OCI-LY1 (cell line): Measurements from ENCODE around the gene DDX56.

Experiments
- H2AFZ ChIP-seq: fragments of 200-600 bp; sonication (generic), shearing (Covaris generic); 2 replicates; pipeline ENCODE4 v1.6.0; 2014; ENCODE audit warnings: antibody characterized with exemption, mild to moderate bottlenecking, low read length
- H3F3A ChIP-seq: fragments of 200-600 bp; sonication (generic), shearing (Covaris generic); 2 replicates; pipeline ENCODE4 v1.6.0; 2014; ENCODE audit warnings: mild to moderate bottlenecking, antibody characterized with exemption, low read length, moderate library complexity; ENCODE audit not compliant: insufficient read depth
- H3K27ac ChIP-seq: fragments of 200-600 bp; sonication (generic); 2 replicates; pipeline ENCODE4 v1.5.1; 2014; ENCODE audit warnings: low read length, mixed run types, mild to moderate bottlenecking, low read depth; ENCODE audit not compliant: poor library complexity, severe bottlenecking
- H3K27me3 ChIP-seq: fragments of 200-600 bp; sonication (generic); 2 replicates; pipeline ENCODE4 v1.6.0; 2014; ENCODE audit warnings: antibody characterized with exemption, mild to moderate bottlenecking, low read length, moderate library complexity; ENCODE audit not compliant: insufficient read depth
- H3K36me3 ChIP-seq: fragments of 200-600 bp; sonication (generic); 2 replicates; pipeline ENCODE4 v1.6.1; 2014; ENCODE audit warnings: mild to moderate bottlenecking, antibody characterized with exemption, low read length, moderate library complexity, mixed read lengths; ENCODE audit not compliant: insufficient read depth
- H3K4me1 ChIP-seq: fragments of 200-600 bp; sonication (generic); 2 replicates; pipeline ENCODE4 v1.5.1; 2014; ENCODE audit warnings: mild to moderate bottlenecking, low read length, moderate library complexity; ENCODE audit not compliant: insufficient read depth, severe bottlenecking
- H3K4me2 ChIP-seq: fragments of 200-600 bp; sonication (generic), shearing (Covaris generic); 2 replicates; pipeline ENCODE4 v1.6.1; 2014; ENCODE audit warnings: low read length
- H3K4me3 ChIP-seq: fragments of 200-600 bp; sonication (generic); 2 replicates; pipeline ENCODE4 v1.5.1; 2014; ENCODE audit warnings: low read length, low read depth, mild to moderate bottlenecking, mixed read lengths; ENCODE audit not compliant: poor library complexity, severe bottlenecking
- H3K79me2 ChIP-seq: fragments of 200-600 bp; shearing (Covaris generic); 2 replicates; pipeline ENCODE4 v1.6.1; 2016; ENCODE audit warnings: mixed run types, low read length, mixed read lengths; ENCODE audit not compliant: insufficient read depth
- H3K9ac ChIP-seq: fragments of 200-600 bp; sonication (generic), shearing (Covaris generic); 2 replicates; pipeline ENCODE4 v1.6.1; 2014; ENCODE audit warnings: mild to moderate bottlenecking, low read length, mixed read lengths
- H3K9me2 ChIP-seq: fragments of 200-600 bp; sonication (generic), shearing (Covaris generic); 2 replicates; pipeline ENCODE4 v1.6.1; 2014; ENCODE audit warnings: low read depth, mild to moderate bottlenecking, low read length, mixed read lengths
- H3K9me3 ChIP-seq: fragments of 200-600 bp; shearing (Covaris generic); 2 replicates; pipeline ENCODE4 v1.6.1; 2014; ENCODE audit warnings: low read length, mixed read lengths
- H4K20me1 ChIP-seq: fragments of 200-600 bp; sonication (generic), shearing (Covaris generic); 2 replicates; pipeline ENCODE4 v1.6.0; 2016; ENCODE audit warnings: mild to moderate bottlenecking, low read length; ENCODE audit not compliant: insufficient read depth
- EZH2 ChIP-seq: fragments of 200-600 bp; sonication (generic), shearing (Covaris generic); IDR thresholded peaks from 2 replicates; pipeline ENCODE4 v1.8.0; 2017; ENCODE audit warnings: borderline replicate concordance, mixed run types, mild to moderate bottlenecking, antibody characterized with exemption, low read length, moderate library complexity, mixed read lengths
- TF ChIP-seq, protein P1 (sequence below): fragments of 200-600 bp; sonication (generic), shearing (Covaris generic); IDR thresholded peaks from 2 replicates; pipeline ENCODE4 v1.5.1; 2017; ENCODE audit warnings: mild to moderate bottlenecking, antibody characterized with exemption, low read length, moderate library complexity, mixed read lengths

The DDX56 gene

GRCh38 chr7:44567884-44568283 lies 5.8 kb downstream of the DDX56 start:
- Histone ChIP-seq H3K4me1 (peaks cover 8% of the 10 kb centered on the region), H3K9ac (no peak overlapping the region), H3F3A (no peaks in the 10 kb centered on the region), H3K27me3 (no peaks in the 10 kb centered on the region), H3K36me3 (peaks cover 96% of the 10 kb centered on the region), H3K4me2 (no peak overlapping the region), H3K9me3 (no peaks in the 10 kb centered on the region), H3K4me3 (no peak overlapping the region), H3K27ac (no peak overlapping the region), H3K9me2 (no peaks in the 10 kb centered on the region), H3K79me2 (peaks cover 6% of the 10 kb centered on the region), H4K20me1 (no peaks in the 10 kb centered on the region), H2AFZ (no peak overlapping the region)
- TF ChIP-seq, protein P1, sequence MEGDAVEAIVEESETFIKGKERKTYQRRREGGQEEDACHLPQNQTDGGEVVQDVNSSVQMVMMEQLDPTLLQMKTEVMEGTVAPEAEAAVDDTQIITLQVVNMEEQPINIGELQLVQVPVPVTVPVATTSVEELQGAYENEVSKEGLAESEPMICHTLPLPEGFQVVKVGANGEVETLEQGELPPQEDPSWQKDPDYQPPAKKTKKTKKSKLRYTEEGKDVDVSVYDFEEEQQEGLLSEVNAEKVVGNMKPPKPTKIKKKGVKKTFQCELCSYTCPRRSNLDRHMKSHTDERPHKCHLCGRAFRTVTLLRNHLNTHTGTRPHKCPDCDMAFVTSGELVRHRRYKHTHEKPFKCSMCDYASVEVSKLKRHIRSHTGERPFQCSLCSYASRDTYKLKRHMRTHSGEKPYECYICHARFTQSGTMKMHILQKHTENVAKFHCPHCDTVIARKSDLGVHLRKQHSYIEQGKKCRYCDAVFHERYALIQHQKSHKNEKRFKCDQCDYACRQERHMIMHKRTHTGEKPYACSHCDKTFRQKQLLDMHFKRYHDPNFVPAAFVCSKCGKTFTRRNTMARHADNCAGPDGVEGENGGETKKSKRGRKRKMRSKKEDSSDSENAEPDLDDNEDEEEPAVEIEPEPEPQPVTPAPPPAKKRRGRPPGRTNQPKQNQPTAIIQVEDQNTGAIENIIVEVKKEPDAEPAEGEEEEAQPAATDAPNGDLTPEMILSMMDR: no peak
- TF ChIP-seq EZH2: no peak

- Histone ChIP-seq H3K9me3 (no peaks in the 10 kb centered on the region), H3F3A (no peaks in the 10 kb centered on the region), H3K79me2 (no peaks in the 10 kb centered on the region), H3K9me2 (no peaks in the 10 kb centered on the region), H3K27me3 (no peaks in the 10 kb centered on the region), H3K27ac (no peak overlapping the region), H2AFZ (no peak overlapping the region), H3K4me2 (no peak overlapping the region), H3K4me3 (no peak overlapping the region), H3K36me3 (peaks cover 84% of the 10 kb centered on the region), H3K9ac (no peak overlapping the region), H4K20me1 (no peaks in the 10 kb centered on the region), H3K4me1 (no peaks in the 10 kb centered on the region)
- TF ChIP-seq, protein P1: no peak
- TF ChIP-seq EZH2: no peak
These were observed 7.0 kb downstream of the DDX56 start for GRCh38 chr7:44566680-44567079.

- no peak for TF ChIP-seq EZH2
- TF ChIP-seq, protein P1: no peak
- no peak overlapping the region for H3K9ac ChIP-seq
- no peaks in the 10 kb centered on the region for H4K20me1 ChIP-seq
- no peaks in the 10 kb centered on the region for H3K9me3 ChIP-seq
- H3K4me1 ChIP-seq: no peaks in the 10 kb centered on the region
- no peaks in the 10 kb centered on the region for H3K79me2 ChIP-seq
- H3K4me2 ChIP-seq: no peak overlapping the region
- H3K27me3 ChIP-seq: no peaks in the 10 kb centered on the region
- no peak overlapping the region for H3K27ac ChIP-seq
- H2AFZ ChIP-seq: no peak overlapping the region
- no peaks in the 10 kb centered on the region for H3F3A ChIP-seq
- H3K9me2 ChIP-seq: no peaks in the 10 kb centered on the region
- no peak overlapping the region for H3K4me3 ChIP-seq
- peaks cover 77% of the 10 kb centered on the region for H3K36me3 ChIP-seq
These were observed 7.7 kb downstream of the DDX56 start for GRCh38 chr7:44565795-44566559.
